Esophagus squamous epithelium (tissue), 4 donors: ENCODE results near the gene DUOXA2.

Source experiments
- CTCF ChIP-seq, 6 experiments: fragments of 450-650 bp in 4 of 6; fragments of 200-600 bp in 2 of 6; sonication (generic) in 2 of 6; IDR thresholded peaks; one replicate each; pipeline ENCODE4 v1.5.1; 2016 to 2019; ENCODE audit warnings: antibody characterized with exemption in 6 of 6, mild to moderate bottlenecking in 4 of 6, moderate library complexity in 4 of 6
- POLR2A ChIP-seq, 4 donors: fragments of 450-650 bp; IDR thresholded peaks; one replicate each; pipeline ENCODE4 v1.6.1; 2017; ENCODE audit warnings: antibody characterized with exemption in 4 of 4, mild to moderate bottlenecking in 4 of 4, moderate library complexity in 3 of 4

GRCh38 chr15:45110256-45110820, 3.8 kb upstream of the DUOXA2 start:
- peak in 1 of 6 experiments; percentile 7 for TF ChIP-seq CTCF (IDR thresholded peaks at IDR 0.05)
- no peak for TF ChIP-seq POLR2A (IDR thresholded peaks at IDR 0.05)
